Mesenchymal stem cell (in vitro differentiated cells and primary cell): Measurements from ENCODE around the gene MAP3K20.
"Not testable (repeated sequence)": the region's sequence is repeated elsewhere in the genome, so short reads cannot be mapped to it uniquely, and the experiment has no call there.

ENCODE experiments used
- DNase-seq: peaks from one replicate; pipeline ENCODE4 v3.0.0-alpha.2; 2013
- H2AFZ ChIP-seq: one replicate; pipeline ENCODE4 v1.6.1; 2013; ENCODE audit warnings: low read depth, mild to moderate bottlenecking, control low read depth, inconsistent platforms, low read length, moderate library complexity
- H2AK5ac ChIP-seq: 2 replicates; pipeline ENCODE4 v1.6.1; 2013; ENCODE audit warnings: low read length, moderate library complexity, mild to moderate bottlenecking, inconsistent platforms; ENCODE audit not compliant: severe bottlenecking
- H2BK120ac ChIP-seq: one replicate; pipeline ENCODE4 v1.6.1; 2013; ENCODE audit warnings: low read depth, mild to moderate bottlenecking, inconsistent platforms, low read length, moderate library complexity
- H2BK12ac ChIP-seq, 2 experiments: one replicate each; pipeline ENCODE4 v1.6.1; 2013; ENCODE audit warnings: inconsistent platforms in 2 of 2, low read length in 2 of 2, mild to moderate bottlenecking in 2 of 2, moderate library complexity in 2 of 2, control low read depth in 1 of 2
- H2BK15ac ChIP-seq: one replicate; pipeline ENCODE4 v1.6.1; 2013; ENCODE audit warnings: mild to moderate bottlenecking, low read depth, inconsistent platforms; ENCODE audit not compliant: poor library complexity, severe bottlenecking
- H2BK5ac ChIP-seq: 2 replicates; pipeline ENCODE4 v1.6.1; 2013; ENCODE audit warnings: low read depth, mild to moderate bottlenecking, low read length, control low read depth, inconsistent platforms; ENCODE audit not compliant: poor library complexity, severe bottlenecking
- H3K14ac ChIP-seq, 2 experiments: one replicate each; pipeline ENCODE4 v1.6.1; 2013; ENCODE audit warnings: inconsistent platforms in 2 of 2, low read length in 2 of 2, control low read depth in 1 of 2, mild to moderate bottlenecking in 1 of 2, moderate library complexity in 1 of 2
- H3K18ac ChIP-seq, 2 experiments: one replicate each; pipeline ENCODE4 v1.6.1; 2013; ENCODE audit warnings: inconsistent platforms in 2 of 2, low read length in 2 of 2, control low read depth in 1 of 2, low read depth in 1 of 2, mild to moderate bottlenecking in 1 of 2
- H3K23ac ChIP-seq, 2 experiments: one replicate each; pipeline ENCODE4 v1.6.1; 2013; ENCODE audit warnings: inconsistent platforms in 2 of 2, low read length in 2 of 2, mild to moderate bottlenecking in 2 of 2, moderate library complexity in 2 of 2, control low read depth in 1 of 2
- H3K27ac ChIP-seq: 2 replicates; pipeline ENCODE4 v1.5.1; 2013; ENCODE audit warnings: mild to moderate bottlenecking, moderate library complexity, low read length, control low read depth, inconsistent platforms; ENCODE audit not compliant: poor library complexity, severe bottlenecking
- H3K27me3 ChIP-seq, 2 experiments: 2 replicates each; pipeline versions ENCODE4 v1.6.1 to v1.7.0; 2013; ENCODE audit warnings: low read length in 2 of 2, mild to moderate bottlenecking in 2 of 2, moderate library complexity in 2 of 2, control low read depth in 1 of 2, inconsistent platforms in 1 of 2; ENCODE audit not compliant: control insufficient read depth in 1 of 2, insufficient read depth in 1 of 2
- H3K36me3 ChIP-seq, 2 experiments: 2 replicates each; pipeline versions ENCODE4 v1.6.1 to v1.7.0; 2013; ENCODE audit warnings: low read length in 2 of 2, control low read depth in 1 of 2, inconsistent platforms in 1 of 2, low read depth in 1 of 2, mild to moderate bottlenecking in 1 of 2; ENCODE audit not compliant: insufficient read depth in 2 of 2, control insufficient read depth in 1 of 2
- H3K4ac ChIP-seq, 2 experiments: one replicate each; pipeline ENCODE4 v1.6.1; 2013; ENCODE audit warnings: inconsistent platforms in 2 of 2, low read length in 2 of 2, mild to moderate bottlenecking in 2 of 2, moderate library complexity in 2 of 2, control low read depth in 1 of 2, low read depth in 1 of 2
- H3K4me1 ChIP-seq: 2 replicates; pipeline ENCODE4 v1.6.1; 2013; ENCODE audit warnings: low read depth, low read length, control low read depth; ENCODE audit not compliant: control insufficient read depth, insufficient read depth
- H3K4me2 ChIP-seq: 2 replicates; pipeline ENCODE4 v1.6.1; 2013; ENCODE audit warnings: low read length, mild to moderate bottlenecking, inconsistent platforms; ENCODE audit not compliant: poor library complexity, severe bottlenecking
- H3K4me3 ChIP-seq, 2 experiments: 2 replicates each; pipeline versions ENCODE4 v1.5.1 to v1.7.0; 2013; ENCODE audit warnings: low read length in 2 of 2, mild to moderate bottlenecking in 2 of 2, control low read depth in 1 of 2, low read depth in 1 of 2; ENCODE audit not compliant: insufficient read depth in 1 of 2
- H3K79me1 ChIP-seq: replicated peaks from 2 replicates; pipeline ENCODE4 v1.6.1; 2013; ENCODE audit warnings: mild to moderate bottlenecking, control low read depth, low read length, inconsistent platforms; ENCODE audit not compliant: poor library complexity, severe bottlenecking
- H3K9ac ChIP-seq: 2 replicates; pipeline ENCODE4 v1.7.0; 2013; ENCODE audit warnings: mild to moderate bottlenecking, low read length, moderate library complexity
- H3K9me3 ChIP-seq: 2 replicates; pipeline ENCODE4 v1.7.0; 2013; ENCODE audit warnings: mild to moderate bottlenecking, low read length; ENCODE audit not compliant: control insufficient read depth
- H4K8ac ChIP-seq: one replicate; pipeline ENCODE4 v1.6.1; 2013; ENCODE audit warnings: inconsistent platforms, mild to moderate bottlenecking, low read length, moderate library complexity
- H4K91ac ChIP-seq: one replicate; pipeline ENCODE4 v1.6.1; 2013; ENCODE audit warnings: mild to moderate bottlenecking, low read length, inconsistent platforms
- WGBS: methylation state at CpG from one replicate; pipeline ENCODE4 v1.1.7; 2013; ENCODE audit warnings: mixed read lengths; 5-methylcytosine and 5-hydroxymethylcytosine counted together

The MAP3K20 gene

DNA sequence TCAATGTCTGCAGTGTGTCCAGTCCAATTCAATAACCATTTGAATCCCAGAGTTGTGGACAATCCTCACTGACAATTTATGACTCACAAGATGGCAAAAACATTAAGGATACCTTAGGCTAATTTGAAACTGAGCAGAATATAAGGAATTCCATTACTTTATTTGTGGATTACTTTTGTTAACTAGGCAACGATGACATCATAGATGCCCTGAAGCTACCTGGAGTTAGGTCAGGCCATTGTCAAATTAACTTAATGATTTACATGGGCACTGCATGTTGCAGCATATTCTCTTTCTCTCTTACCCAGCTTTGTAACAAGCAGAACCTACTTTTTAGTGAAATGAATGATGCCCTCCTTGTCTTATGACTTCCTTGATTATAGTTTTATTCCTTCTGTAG lies 179.0 kb downstream of the MAP3K20 start:
- Histone ChIP-seq H3K79me1 (no peaks in the 10 kb centered on the region), H3K4me1 (no peaks in the 10 kb centered on the region), H2BK15ac (no peak overlapping the region), H3K18ac (no peak overlapping the region), H3K4ac (no peak overlapping the region), H3K36me3 (peaks cover 0 to 32% of the 10 kb centered on the region in 2 experiments), H3K9ac (no peak overlapping the region), H3K4me2 (no peak overlapping the region), H4K8ac (no peak overlapping the region), H2BK5ac (no peak overlapping the region), H3K27me3 (no peaks in the 10 kb centered on the region), H3K9me3 (no peaks in the 10 kb centered on the region), H3K14ac (no peak overlapping the region), H3K4me3 (no peak overlapping the region), H2AK5ac (no peak overlapping the region), H3K23ac (no peak overlapping the region), H2AFZ (no peak overlapping the region), H4K91ac (no peak overlapping the region), H3K27ac (no peak overlapping the region), H2BK12ac (no peak overlapping the region), H2BK120ac (no peak overlapping the region)
- WGBS = 100% methylated on average over 1 of the region's 1 CpG
- DNase-seq = no peak

DNA sequence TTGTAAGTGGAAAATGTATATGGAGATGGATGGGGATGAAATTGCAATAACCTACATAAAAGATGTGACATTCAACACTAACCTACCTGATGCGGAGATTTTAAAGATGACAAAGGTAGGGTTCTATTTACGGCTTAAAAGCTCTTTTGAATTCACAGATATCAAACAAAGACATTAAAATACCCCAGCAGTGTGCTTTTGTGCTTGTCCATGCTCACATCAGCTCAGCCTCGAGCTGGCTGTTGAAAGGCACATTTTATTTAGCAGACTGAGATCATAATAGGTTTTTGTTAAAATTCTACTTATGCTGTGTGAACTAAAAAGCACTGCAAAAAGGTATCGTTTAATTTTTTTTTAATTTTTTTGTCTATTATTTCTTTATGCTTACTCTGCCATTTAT lies 183.1 kb downstream of the MAP3K20 start:
- H3K4me2 ChIP-seq = no peak overlapping the region
- H2BK12ac ChIP-seq = no peak overlapping the region
- no peak for DNase-seq
- H3K14ac ChIP-seq = no peak overlapping the region
- H2BK120ac ChIP-seq = no peak overlapping the region
- H3K4me1 ChIP-seq = no peaks in the 10 kb centered on the region
- H2AK5ac ChIP-seq = no peak overlapping the region
- 73% methylated on average over 3 of the region's 4 CpGs for WGBS
- no peak overlapping the region for H3K23ac ChIP-seq
- no peak overlapping the region for H2BK15ac ChIP-seq
- H4K8ac ChIP-seq = no peak overlapping the region
- peaks cover 4 to 55% of the 10 kb centered on the region in 2 experiments for H3K36me3 ChIP-seq
- H2BK5ac ChIP-seq = no peak overlapping the region
- no peak overlapping the region for H4K91ac ChIP-seq
- no peak overlapping the region for H3K27ac ChIP-seq
- H3K18ac ChIP-seq = no peak overlapping the region
- H2AFZ ChIP-seq = no peak overlapping the region
- no peak overlapping the region for H3K9ac ChIP-seq
- H3K4me3 ChIP-seq = no peak overlapping the region
- no peaks in the 10 kb centered on the region for H3K9me3 ChIP-seq
- H3K79me1 ChIP-seq = no peaks in the 10 kb centered on the region
- H3K4ac ChIP-seq = no peak overlapping the region
- no peaks in the 10 kb centered on the region for H3K27me3 ChIP-seq

DNA sequence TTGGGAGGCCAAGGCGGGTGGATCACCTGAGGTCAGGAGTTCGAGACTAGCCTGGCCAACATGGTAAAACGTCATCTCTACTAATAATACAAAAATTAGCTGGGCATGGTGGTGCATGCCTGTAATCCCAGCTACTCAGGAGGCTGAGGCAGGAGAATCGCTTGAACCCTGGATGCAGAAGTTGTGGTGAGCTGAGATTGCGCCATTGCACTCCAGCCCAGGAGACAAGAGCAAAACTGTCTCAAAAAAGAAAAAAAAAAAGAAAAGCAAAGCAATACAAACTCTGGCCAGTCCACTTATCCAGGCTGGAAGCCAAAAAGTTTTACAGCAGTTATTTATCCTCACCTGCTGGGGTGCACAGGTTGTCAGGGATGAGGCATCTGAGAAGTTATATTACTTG lies 186.7 kb downstream of the MAP3K20 start:
- not testable (repeated sequence) for H4K91ac ChIP-seq, H2BK15ac ChIP-seq, DNase-seq, H3K4me2 ChIP-seq, H3K27ac ChIP-seq, H3K4ac ChIP-seq, H3K4me3 ChIP-seq, H3K4me1 ChIP-seq, H3K14ac ChIP-seq, H2BK120ac ChIP-seq, H3K9me3 ChIP-seq, H4K8ac ChIP-seq, H3K9ac ChIP-seq, H2AK5ac ChIP-seq, H2BK12ac ChIP-seq, H2AFZ ChIP-seq, H3K18ac ChIP-seq, H3K27me3 ChIP-seq, H2BK5ac ChIP-seq, H3K23ac ChIP-seq, H3K79me1 ChIP-seq
- 97% methylated on average over 5 of the region's 5 CpGs for WGBS
- peaks cover 20 to 90% of the 10 kb centered on the region in 2 experiments for H3K36me3 ChIP-seq

DNA sequence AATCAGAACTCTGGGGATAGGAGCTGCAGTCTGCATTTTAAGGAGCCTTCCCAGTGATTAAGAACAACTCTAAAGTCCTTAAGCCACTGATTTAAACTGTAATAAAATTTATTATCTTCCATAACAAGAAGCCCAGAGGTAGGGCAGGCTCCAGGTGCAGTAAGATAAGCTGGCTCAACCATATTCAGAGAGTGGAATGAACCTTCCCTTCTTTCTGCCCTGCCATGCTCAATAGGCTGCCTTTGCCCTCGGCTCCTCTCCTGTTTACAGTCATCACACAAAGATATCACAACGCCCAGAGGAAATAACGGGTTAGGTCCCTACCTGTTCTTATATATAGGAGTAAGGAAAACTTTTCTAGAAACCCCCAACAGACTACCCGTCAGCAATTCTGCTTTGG lies 188.5 kb downstream of the MAP3K20 start:
- Histone ChIP-seq H3K4me1 (no peaks in the 10 kb centered on the region), H3K36me3 (peaks cover 20 to 83% of the 10 kb centered on the region in 2 experiments), H3K23ac (no peak overlapping the region), H3K4ac (no peak overlapping the region), H2BK12ac (no peak overlapping the region), H3K18ac (no peak overlapping the region), H2BK15ac (no peak overlapping the region), H2AFZ (no peak overlapping the region), H3K27me3 (no peaks in the 10 kb centered on the region), H2AK5ac (no peak overlapping the region), H4K8ac (no peak overlapping the region), H3K4me3 (no peak overlapping the region), H3K27ac (no peak overlapping the region), H2BK120ac (no peak overlapping the region), H3K14ac (no peak overlapping the region), H3K9me3 (no peaks in the 10 kb centered on the region), H3K9ac (no peak overlapping the region), H4K91ac (no peak overlapping the region), H3K79me1 (no peaks in the 10 kb centered on the region), H3K4me2 (no peak overlapping the region), H2BK5ac (no peak overlapping the region)
- DNase-seq = no peak
- 97% methylated on average over 4 of the region's 4 CpGs for WGBS
